Astrocyte (in vitro differentiated cells and primary cell): ENCODE results near the gene ANKEF1. TPM values are rescaled to one million over a fixed set of nuclear protein-coding genes. Genes with fewer than 3 reads are reported as not detected.

ENCODE experiments used
- DNase-seq: peaks from one replicate; pipeline ENCODE4 v3.0.0-alpha.2; 2010; ENCODE audit warnings: low read depth
- FAIRE-seq: peaks from 2 replicates; lab custom pipeline; 2011; peaks lifted over from hg19 to GRCh38; lab: Jason Lieb, UNC
- H2AFZ ChIP-seq: 2 replicates; pipeline ENCODE4 v1.6.0; 2012; ENCODE audit warnings: low read depth, low read length, inconsistent platforms
- H3K27ac ChIP-seq: 2 replicates; pipeline ENCODE4 v1.5.1; 2011; ENCODE audit warnings: low read depth, low read length, inconsistent platforms
- H3K27me3 ChIP-seq: 2 replicates; pipeline ENCODE4 v1.6.0; 2011; ENCODE audit warnings: low read length, inconsistent platforms; ENCODE audit not compliant: insufficient read depth
- H3K36me3 ChIP-seq: 2 replicates; pipeline ENCODE4 v1.5.1; 2011; ENCODE audit warnings: low read length, inconsistent platforms; ENCODE audit not compliant: insufficient read depth
- H3K4me1 ChIP-seq: 2 replicates; pipeline ENCODE4 v1.5.1; 2011; ENCODE audit warnings: low read length, inconsistent platforms; ENCODE audit not compliant: insufficient read depth
- H3K4me2 ChIP-seq: 2 replicates; pipeline ENCODE4 v1.6.0; 2012; ENCODE audit warnings: low read length, inconsistent platforms
- H3K4me3 ChIP-seq: 2 replicates; pipeline ENCODE4 v1.5.1; 2011; ENCODE audit warnings: low read depth, mild to moderate bottlenecking, low read length, inconsistent platforms; ENCODE audit not compliant: insufficient read depth
- H3K79me2 ChIP-seq: 2 replicates; pipeline ENCODE4 v1.6.0; 2012; ENCODE audit warnings: mild to moderate bottlenecking, low read length, inconsistent platforms; ENCODE audit not compliant: insufficient read depth
- H3K9ac ChIP-seq: 2 replicates; pipeline ENCODE4 v1.6.0; 2012; ENCODE audit warnings: mild to moderate bottlenecking, low read length, inconsistent platforms
- H3K9me3 ChIP-seq: 2 replicates; pipeline ENCODE4 v1.5.1; 2012; ENCODE audit warnings: low read depth, mild to moderate bottlenecking, low read length, inconsistent platforms; ENCODE audit not compliant: insufficient read depth
- H4K20me1 ChIP-seq: 2 replicates; pipeline ENCODE4 v1.6.0; 2012; ENCODE audit warnings: low read length, inconsistent platforms; ENCODE audit not compliant: insufficient read depth
- H3K27ac Mint-ChIP-seq: one replicate; pipeline ENCODE4 v1.8.0; 2021; ENCODE audit warnings: mild to moderate bottlenecking, mixed read lengths; ENCODE audit not compliant: unreplicated experiment
- H3K27me3 Mint-ChIP-seq: one replicate; pipeline ENCODE4 v1.8.0; 2021; ENCODE audit warnings: low read depth, mixed read lengths; ENCODE audit not compliant: unreplicated experiment
- H3K36me3 Mint-ChIP-seq: one replicate; pipeline ENCODE4 v1.8.0; 2021; ENCODE audit warnings: low read depth, mixed read lengths; ENCODE audit not compliant: unreplicated experiment
- H3K4me1 Mint-ChIP-seq: one replicate; pipeline ENCODE4 v1.8.0; 2021; ENCODE audit warnings: low read depth, mixed read lengths; ENCODE audit not compliant: unreplicated experiment
- H3K4me3 Mint-ChIP-seq: one replicate; pipeline ENCODE4 v1.8.0; 2021; ENCODE audit warnings: mild to moderate bottlenecking, moderate library complexity, mixed read lengths; ENCODE audit not compliant: unreplicated experiment
- H3K9me3 Mint-ChIP-seq: one replicate; pipeline ENCODE4 v1.8.0; 2021; ENCODE audit warnings: mild to moderate bottlenecking, mixed read lengths; ENCODE audit not compliant: unreplicated experiment
- EZH2 ChIP-seq: IDR thresholded peaks from 2 replicates; pipeline ENCODE4 v1.6.1; 2012; ENCODE audit warnings: mild to moderate bottlenecking, low read length, inconsistent platforms; ENCODE audit not compliant: insufficient read depth
- total RNA-seq: library from RNA; stranded (reverse); gene quantifications from 2 replicates; pipeline ENCODE4 v1.2.1, GENCODE V29; 2021
- TF ChIP-seq, protein P1 (sequence below): IDR thresholded peaks from 2 replicates; pipeline ENCODE4 v1.5.1; 2011; ENCODE audit warnings: low read depth, mild to moderate bottlenecking, inconsistent platforms, low read length, moderate library complexity; ENCODE audit not compliant: insufficient read depth

Gene ANKEF1
- total RNA-seq, 1 donor from 2014 or later, result 3.4 TPM

GRCh38 chr20:10007747-10008146 lies 27.0 kb upstream of the ANKEF1 start:
- H3K4me1 Mint-ChIP-seq, result no peaks in the 10 kb centered on the region
- Histone ChIP-seq H3K9me3 (no peaks in the 10 kb centered on the region), H4K20me1 (no peaks in the 10 kb centered on the region), H3K36me3 (no peaks in the 10 kb centered on the region), H3K27me3 (no peaks in the 10 kb centered on the region), H2AFZ (no peak overlapping the region), H3K9ac (no peak overlapping the region), H3K4me3 (no peak overlapping the region), H3K4me1 (no peaks in the 10 kb centered on the region), H3K79me2 (no peaks in the 10 kb centered on the region), H3K4me2 (no peak overlapping the region), H3K27ac (no peak overlapping the region)
- H3K27ac Mint-ChIP-seq, result no peak overlapping the region
- no peaks in the 10 kb centered on the region for H3K9me3 Mint-ChIP-seq
- no peak for TF ChIP-seq EZH2
- TF ChIP-seq, protein P1, sequence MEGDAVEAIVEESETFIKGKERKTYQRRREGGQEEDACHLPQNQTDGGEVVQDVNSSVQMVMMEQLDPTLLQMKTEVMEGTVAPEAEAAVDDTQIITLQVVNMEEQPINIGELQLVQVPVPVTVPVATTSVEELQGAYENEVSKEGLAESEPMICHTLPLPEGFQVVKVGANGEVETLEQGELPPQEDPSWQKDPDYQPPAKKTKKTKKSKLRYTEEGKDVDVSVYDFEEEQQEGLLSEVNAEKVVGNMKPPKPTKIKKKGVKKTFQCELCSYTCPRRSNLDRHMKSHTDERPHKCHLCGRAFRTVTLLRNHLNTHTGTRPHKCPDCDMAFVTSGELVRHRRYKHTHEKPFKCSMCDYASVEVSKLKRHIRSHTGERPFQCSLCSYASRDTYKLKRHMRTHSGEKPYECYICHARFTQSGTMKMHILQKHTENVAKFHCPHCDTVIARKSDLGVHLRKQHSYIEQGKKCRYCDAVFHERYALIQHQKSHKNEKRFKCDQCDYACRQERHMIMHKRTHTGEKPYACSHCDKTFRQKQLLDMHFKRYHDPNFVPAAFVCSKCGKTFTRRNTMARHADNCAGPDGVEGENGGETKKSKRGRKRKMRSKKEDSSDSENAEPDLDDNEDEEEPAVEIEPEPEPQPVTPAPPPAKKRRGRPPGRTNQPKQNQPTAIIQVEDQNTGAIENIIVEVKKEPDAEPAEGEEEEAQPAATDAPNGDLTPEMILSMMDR, result no peak
- DNase-seq (no peak), FAIRE-seq (no peak)
- no peaks in the 10 kb centered on the region for H3K36me3 Mint-ChIP-seq
- no peak overlapping the region for H3K4me3 Mint-ChIP-seq
- no peaks in the 10 kb centered on the region for H3K27me3 Mint-ChIP-seq

- Histone ChIP-seq H3K4me2 (no peak overlapping the region), H3K27ac (no peak overlapping the region), H2AFZ (no peak overlapping the region), H4K20me1 (no peaks in the 10 kb centered on the region), H3K9ac (no peak overlapping the region), H3K79me2 (no peaks in the 10 kb centered on the region), H3K27me3 (no peaks in the 10 kb centered on the region), H3K9me3 (no peaks in the 10 kb centered on the region), H3K4me3 (no peak overlapping the region), H3K4me1 (no peaks in the 10 kb centered on the region), H3K36me3 (no peaks in the 10 kb centered on the region)
- no peaks in the 10 kb centered on the region for H3K4me1 Mint-ChIP-seq
- H3K36me3 Mint-ChIP-seq, result no peaks in the 10 kb centered on the region
- H3K4me3 Mint-ChIP-seq, result no peak overlapping the region
- no peak for DNase-seq
- no peak overlapping the region for H3K27ac Mint-ChIP-seq
- FAIRE-seq, result no peak
- TF ChIP-seq, protein P1, result no peak
- no peak for TF ChIP-seq EZH2
- no peaks in the 10 kb centered on the region for H3K27me3 Mint-ChIP-seq
- H3K9me3 Mint-ChIP-seq, result no peaks in the 10 kb centered on the region
Measured at GRCh38 chr20:10012464-10012863, 22.3 kb upstream of the ANKEF1 start.

- Histone ChIP-seq H3K4me3 (no peak overlapping the region), H4K20me1 (no peaks in the 10 kb centered on the region), H2AFZ (no peak overlapping the region), H3K79me2 (no peaks in the 10 kb centered on the region), H3K27ac (no peak overlapping the region), H3K9ac (no peak overlapping the region), H3K4me2 (no peak overlapping the region), H3K4me1 (no peaks in the 10 kb centered on the region), H3K27me3 (no peaks in the 10 kb centered on the region), H3K9me3 (no peaks in the 10 kb centered on the region), H3K36me3 (no peaks in the 10 kb centered on the region)
- Mint-ChIP-seq H3K27ac (no peak overlapping the region), H3K9me3 (no peaks in the 10 kb centered on the region), H3K4me1 (no peaks in the 10 kb centered on the region), H3K36me3 (no peaks in the 10 kb centered on the region), H3K4me3 (no peak overlapping the region), H3K27me3 (no peaks in the 10 kb centered on the region)
- no peak for TF ChIP-seq EZH2
- TF ChIP-seq, protein P1, result no peak
- no peak for DNase-seq
- FAIRE-seq, result no peak
Measured at GRCh38 chr20:10014431-10014830, 20.4 kb upstream of the ANKEF1 start.
